ENCODE results near the gene SMIM17. TPM values are rescaled to one million over a fixed set of nuclear protein-coding genes. Genes with fewer than 3 reads are reported as not detected.
A peak's percentile ranks its signal among the peaks of the same experiment; 100 is the strongest.

SMIM17 gene
- total RNA-seq (ENCODE audit: insufficient read depth, low replicate concordance), result 3.4 TPM

DNA sequence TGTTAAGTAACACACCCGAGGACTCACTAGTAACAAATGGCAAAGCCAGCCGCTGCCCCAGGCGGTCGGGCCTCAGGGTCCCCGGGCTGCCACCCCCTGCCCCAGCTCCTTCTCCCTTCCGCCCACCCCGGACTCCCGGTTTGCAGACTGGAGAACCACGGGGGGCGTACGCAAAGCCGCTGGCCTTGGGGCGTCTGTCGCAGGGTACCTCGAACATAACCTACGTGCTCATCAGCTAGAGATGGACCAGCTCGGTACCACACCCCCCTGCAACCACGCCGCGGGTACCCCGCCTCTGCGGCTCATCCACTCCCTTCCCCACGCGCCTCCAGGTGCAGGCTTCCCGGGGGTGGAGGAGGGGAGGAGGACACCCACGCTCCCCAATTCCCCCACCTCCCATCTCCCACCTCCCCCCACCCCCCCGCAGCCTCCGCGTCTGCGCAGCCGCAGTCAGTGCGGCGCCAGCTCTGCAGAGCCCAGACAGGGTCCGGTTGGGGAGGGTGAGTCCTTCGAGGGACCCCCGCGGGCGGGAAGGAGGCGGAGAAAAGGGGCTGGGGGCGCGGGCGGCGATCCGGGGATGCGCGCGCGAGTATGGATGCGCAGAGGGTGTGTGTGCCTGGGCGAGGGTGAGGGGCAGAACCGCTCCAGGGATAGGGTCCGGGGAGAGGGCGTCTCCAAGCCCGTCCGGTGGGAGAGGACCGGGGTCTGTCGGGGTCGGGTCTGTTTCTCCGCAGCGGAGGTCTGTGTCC lies at the start of gene SMIM17:
SMIM17 (plus strand) TSS at position 449 of the 749 bp plus-strand sequence. CDS start 2,509 bp downstream, outside the sequence.
- DNase-seq (ENCODE audit: low spot score), result no peak

GRCh38 chr19:56594446-56594782 lies 48.5 kb upstream of the SMIM17 start:
- DNase-seq (ENCODE audit: low spot score), result no peak

- peak; percentile 92 for DNase-seq (ENCODE audit: low spot score)
These were observed 48.0 kb upstream of the SMIM17 start, which contains the start of gene ZNF71 for GRCh38 chr19:56594783-56595547. TSS of gene ZNF71 (plus strand) at chr19:56595302. CDS start at chr19:56601559, 6,257 bp downstream.

GRCh38 chr19:56595548-56595899 lies 47.4 kb upstream of the SMIM17 start:
- DNase-seq (ENCODE audit: low spot score), result no peak

- no peak for DNase-seq (ENCODE audit: low spot score)
These were observed 46.3 kb upstream of the SMIM17 start for GRCh38 chr19:56596676-56597075.

- no peak for DNase-seq (ENCODE audit: low spot score)
These were observed 45.3 kb upstream of the SMIM17 start for GRCh38 chr19:56597696-56598095.

- no peak for DNase-seq (ENCODE audit: low spot score)
These were observed 41.6 kb upstream of the SMIM17 start for GRCh38 chr19:56601375-56601774.

DNA sequence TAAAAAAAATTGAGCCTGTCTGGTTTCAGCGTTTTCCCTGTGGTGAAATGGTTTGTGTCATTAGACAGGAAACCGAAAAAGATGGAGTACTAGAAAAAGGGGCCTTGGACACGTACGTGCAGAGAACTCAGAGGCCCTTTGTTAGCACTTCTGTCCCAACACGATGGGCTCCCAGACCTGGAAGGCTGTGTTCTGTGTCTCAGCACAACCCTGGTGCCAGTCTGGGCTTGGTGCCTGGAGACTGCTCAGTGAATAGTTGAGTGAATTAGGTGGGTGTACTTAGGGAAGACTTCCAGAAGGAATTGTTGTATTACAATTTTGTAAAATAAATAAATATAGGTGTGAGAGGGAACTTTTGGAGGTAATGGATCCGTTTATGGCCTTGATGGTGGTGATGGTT lies 39.1 kb upstream of the SMIM17 start:
- no peak for DNase-seq (ENCODE audit: low spot score)

DNA sequence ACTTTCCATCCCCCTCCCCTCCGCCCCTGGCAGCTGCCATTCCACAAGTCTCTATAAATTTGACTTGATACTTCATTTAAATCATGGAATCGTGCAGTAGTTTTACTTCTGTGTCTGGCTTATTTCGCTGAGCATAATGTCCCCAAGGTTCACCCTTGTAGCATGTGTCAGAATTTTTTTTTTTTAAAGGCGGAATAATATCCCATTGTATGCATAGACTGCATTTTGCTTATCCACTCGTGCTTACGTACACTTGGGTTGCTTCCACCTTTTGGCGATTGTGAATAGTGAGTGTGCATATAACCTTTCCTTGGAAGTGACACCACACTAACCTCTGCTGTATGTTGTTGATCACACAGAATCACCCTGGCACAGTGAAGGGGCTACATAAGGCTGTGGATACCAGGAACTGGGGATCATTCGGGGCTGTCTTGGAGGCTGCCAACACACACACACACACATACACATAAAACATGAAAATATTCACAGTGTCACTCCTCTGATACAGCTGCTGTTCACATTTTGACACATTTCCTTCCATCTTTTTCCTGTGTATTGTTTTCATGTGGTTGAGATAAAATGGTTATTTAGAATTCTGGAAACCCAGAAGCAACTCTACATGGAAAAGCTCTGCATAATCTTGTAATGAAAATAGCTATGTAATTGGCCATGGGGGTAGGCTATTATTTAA lies 34.5 kb upstream of the SMIM17 start:
- no peak for DNase-seq (ENCODE audit: low spot score)

- no peak for DNase-seq (ENCODE audit: low spot score)
These were observed 31.7 kb upstream of the SMIM17 start for GRCh38 chr19:56611288-56611687.

GRCh38 chr19:56612737-56613136 lies 30.2 kb upstream of the SMIM17 start:
- no peak for DNase-seq (ENCODE audit: low spot score)

- DNase-seq (ENCODE audit: low spot score), result no peak
These were observed 29.3 kb upstream of the SMIM17 start for GRCh38 chr19:56613639-56614038.

GRCh38 chr19:56617531-56617930 lies 25.4 kb upstream of the SMIM17 start:
- DNase-seq (ENCODE audit: low spot score), result no peak

- DNase-seq (ENCODE audit: low spot score), result no peak
These were observed 23.8 kb upstream of the SMIM17 start for GRCh38 chr19:56619121-56619520.

DNA sequence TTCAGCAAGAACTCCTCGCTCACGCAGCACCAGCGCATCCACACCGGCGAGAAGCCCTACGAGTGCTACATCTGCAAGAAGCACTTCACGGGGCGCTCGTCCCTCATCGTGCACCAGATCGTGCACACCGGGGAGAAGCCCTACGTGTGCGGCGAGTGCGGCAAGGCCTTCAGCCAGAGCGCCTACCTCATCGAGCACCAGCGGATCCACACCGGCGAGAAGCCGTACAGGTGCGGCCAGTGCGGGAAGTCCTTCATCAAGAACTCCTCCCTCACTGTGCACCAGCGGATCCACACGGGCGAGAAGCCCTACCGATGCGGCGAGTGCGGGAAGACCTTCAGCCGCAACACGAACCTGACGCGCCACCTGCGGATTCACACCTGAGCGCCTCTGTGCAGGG lies 20.6 kb upstream of the SMIM17 start:
- DNase-seq (ENCODE audit: low spot score), result no peak

DNA sequence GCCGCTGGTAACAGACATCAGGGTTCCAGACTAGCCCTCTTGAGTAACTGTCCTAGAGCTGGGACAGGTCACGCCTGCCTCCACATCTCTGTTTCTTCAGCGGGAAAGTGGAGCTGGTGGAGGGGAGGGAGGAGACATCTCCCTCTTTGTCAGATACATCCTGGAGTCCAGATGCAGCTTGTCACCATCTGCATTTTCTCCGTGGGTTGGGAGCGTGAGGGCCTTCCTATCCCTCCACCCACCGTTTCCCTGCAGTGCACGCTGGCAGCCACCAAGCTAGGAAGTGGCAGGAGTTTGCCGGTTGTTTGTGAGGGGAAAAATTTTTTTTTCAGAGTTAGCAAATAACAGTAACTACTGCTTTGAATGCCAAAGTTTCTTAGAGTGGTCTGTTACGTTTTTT lies 20.0 kb upstream of the SMIM17 start:
- no peak for DNase-seq (ENCODE audit: low spot score)

DNA sequence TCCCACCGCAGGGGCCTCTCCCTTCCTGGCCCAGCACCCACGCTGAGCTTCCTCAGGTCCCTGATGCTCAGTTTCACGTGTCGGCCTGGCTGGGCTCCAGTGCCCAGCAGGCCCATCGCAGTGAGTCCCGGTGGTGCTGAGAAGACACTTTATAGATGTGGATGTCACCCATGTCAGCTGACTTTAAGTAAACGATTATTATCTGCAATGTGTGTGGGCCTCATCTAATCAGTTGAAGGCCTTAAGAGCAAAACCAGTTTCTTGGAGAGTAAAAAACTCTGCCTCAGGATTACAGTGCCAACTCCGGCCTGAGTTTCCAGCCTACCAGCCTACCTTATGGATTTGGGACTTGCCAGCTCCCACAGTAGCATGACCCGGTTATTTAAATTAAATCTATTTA lies 17.3 kb upstream of the SMIM17 start:
- no peak for DNase-seq (ENCODE audit: low spot score)

DNA sequence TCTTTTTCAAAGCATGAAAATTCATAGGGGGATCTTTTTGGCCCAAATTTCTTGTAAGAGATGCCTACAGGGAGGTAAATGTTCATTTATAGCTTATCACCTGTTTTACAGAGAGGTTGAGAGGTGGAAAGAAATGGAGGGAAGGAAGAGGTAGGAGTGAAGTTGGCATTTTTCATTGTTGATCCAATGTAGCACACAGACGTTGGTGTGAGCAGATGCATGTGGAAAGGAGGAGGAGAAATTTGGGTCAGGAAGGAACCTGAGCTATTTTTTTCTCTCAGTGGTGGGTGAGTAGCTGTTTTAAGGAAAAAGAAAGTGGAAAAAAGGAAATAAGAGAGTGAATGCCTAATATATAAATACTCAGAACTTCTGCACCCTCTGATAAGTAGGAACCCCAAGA lies 9.9 kb upstream of the SMIM17 start:
- DNase-seq (ENCODE audit: low spot score), result no peak

DNA sequence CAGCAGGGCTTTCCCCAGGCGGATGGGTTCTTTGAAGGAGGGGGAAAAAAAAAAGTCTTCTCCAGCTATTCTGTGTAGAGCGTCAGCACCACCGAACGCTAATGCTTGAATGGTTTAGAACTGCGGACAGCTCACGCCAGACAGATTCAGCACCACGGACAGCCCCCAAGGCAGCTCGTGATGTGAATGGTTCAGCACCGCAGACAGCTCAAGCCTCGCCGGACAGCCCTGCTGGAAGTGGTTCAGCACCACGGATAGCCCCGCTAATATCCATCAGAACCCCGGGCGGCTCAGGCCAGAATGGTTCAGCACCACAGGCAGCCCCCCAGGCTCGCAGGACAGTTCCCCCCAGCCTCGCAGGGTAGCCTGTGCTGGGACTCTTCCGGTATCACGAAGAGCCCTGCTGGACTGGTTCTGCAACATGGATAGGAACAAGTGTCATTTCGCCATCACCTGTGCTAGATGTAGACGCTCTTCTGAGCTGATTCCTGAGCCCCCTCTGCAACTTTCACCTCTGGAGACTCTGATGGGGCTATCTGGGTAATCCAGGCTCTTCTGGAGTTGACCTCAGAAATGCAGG lies 4.9 kb upstream of the SMIM17 start:
- peak; percentile 88 for DNase-seq (ENCODE audit: low spot score)

DNA sequence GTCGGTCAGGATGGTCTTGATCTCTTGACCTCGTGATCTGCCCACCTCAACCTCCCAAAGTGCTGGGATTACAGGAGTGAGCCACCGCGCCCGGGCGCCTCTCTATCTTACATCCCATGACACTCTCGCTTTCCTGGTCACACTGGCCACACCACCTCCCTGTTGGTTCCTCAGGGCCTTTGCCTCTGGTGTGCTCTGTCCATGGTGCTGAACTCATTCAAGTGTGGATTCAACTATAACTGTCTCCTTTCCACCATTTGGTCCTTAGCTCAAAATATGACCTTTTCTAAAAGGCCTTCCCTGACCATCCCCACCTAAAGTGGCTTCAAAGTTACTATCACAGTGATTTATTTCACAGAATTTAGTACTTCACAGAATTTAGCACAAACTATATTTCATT lies 3.7 kb upstream of the SMIM17 start:
- peak; percentile 11 for DNase-seq (ENCODE audit: low spot score)

- DNase-seq (ENCODE audit: low spot score), result no peak
These were observed 549 bp downstream of the SMIM17 start for GRCh38 chr19:56643460-56643955.

GRCh38 chr19:56654151-56654550 lies 11.2 kb downstream of the SMIM17 start:
- no peak for DNase-seq (ENCODE audit: low spot score)
